Erythroblast (primary cell): ENCODE results near the gene INPP5K.

Experiments used
- GATA1 ChIP-seq: IDR thresholded peaks from 2 replicates; pipeline ENCODE4 v1.6.1; 2011; ENCODE audit warnings: low read depth, mild to moderate bottlenecking, control low read depth, low read length, moderate library complexity
- POLR2A ChIP-seq: IDR thresholded peaks from 2 replicates; pipeline ENCODE4 v1.6.1; 2011; ENCODE audit warnings: mild to moderate bottlenecking, low read length

GRCh38 chr17:1559047-1560043, 42.9 kb upstream of the INPP5K start:
- no peak for TF ChIP-seq POLR2A
- TF ChIP-seq GATA1 = no peak
